ENCODE data around the gene SPNS2.

The SPNS2 gene

DNA sequence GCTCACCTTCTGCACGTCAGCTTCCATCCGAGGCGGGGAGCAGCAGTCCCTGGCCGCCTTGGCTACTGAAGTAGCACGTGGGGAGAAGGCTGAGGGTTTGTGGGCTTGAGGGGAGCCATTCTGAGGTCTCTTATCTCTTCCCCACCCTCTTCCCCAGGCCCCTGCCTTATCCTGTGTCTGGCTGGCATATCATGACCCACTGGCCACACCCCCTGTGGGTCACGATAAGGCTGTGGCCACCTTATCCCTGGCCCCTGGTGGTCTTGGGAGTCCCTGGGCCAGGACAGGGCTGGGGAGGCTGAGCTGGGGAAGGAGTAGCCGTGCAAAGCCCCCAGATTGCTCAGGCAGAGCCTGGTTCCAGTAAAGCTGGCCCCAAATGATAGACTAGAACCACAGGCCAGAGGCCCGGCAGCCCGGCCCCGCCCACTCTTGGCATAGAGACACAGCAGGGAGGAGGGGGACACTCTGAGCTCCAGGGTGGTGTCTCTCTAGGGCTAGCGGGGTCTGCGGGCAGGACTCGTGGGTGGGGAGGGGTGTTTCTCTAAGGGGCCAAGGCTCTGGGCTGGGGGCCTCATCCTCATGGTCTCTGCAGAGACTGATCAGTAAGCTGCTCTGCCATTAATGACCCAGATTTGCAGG, 7.6 kb downstream of the SPNS2 start:
- no peak for DNase-seq

- no peak for DNase-seq
Observed at GRCh38 chr17:4506892-4507291, 8.2 kb downstream of the SPNS2 start.

DNA sequence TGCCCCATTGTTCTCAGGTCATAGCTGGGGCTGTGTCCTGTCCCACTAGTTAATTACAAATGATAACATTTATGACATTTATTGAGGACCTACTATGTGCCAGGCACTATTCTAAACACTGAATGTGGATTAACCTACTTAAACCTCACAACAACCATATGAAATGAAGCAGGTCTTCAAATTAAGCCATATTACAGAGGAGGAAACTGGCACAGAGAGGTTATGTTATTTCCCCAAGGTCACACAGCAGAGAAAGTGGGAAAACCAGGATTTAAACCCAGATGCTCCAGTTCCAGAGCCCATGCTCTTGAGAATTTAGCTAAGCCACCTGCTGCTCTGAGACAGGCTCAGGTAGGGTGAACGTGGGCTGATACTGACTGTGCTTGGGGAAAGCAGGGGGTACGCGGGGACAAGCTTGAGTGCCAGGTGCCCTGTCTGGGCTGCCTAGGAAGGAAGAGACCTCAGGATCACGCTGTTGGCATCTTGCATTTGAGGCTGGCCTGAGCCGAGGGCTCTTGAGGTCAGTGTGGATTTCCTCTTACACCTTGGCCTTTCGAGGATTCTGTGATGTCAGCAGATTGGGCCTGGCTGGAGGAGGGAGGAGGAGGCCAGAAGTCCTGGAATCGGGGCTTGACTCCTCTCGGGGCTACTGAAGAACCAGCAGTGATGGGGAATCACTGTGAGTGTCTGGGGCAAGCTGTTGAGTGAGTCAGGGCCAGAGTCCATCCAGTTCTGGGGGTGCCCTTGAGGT, 8.9 kb downstream of the SPNS2 start:
- no peak for DNase-seq

DNA sequence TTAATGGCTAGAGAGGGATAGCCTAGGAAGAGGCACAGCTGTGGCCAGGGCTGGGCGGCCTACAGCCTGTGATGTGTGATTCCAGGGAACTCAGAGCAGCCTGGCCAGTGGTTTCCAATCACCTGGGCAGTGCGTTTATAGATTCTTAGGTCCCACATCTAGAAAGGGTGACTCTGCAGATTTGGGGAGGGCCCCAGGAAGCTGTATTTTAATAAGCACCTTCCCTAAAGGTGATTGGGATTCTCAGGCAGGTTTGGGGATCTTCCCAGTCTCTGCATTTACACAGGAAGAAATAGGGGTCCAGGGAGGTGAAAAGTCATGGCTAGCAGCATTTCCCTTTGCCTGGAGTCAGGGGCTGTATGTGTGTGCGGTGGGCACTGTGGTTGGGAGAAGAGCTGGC, 9.5 kb downstream of the SPNS2 start:
- no peak for DNase-seq

- DNase-seq: no peak
Observed at GRCh38 chr17:4509401-4509800, 10.7 kb downstream of the SPNS2 start.

GRCh38 chr17:4509923-4510617, 11.4 kb downstream of the SPNS2 start:
- DNase-seq: no peak

GRCh38 chr17:4510618-4510941, 11.9 kb downstream of the SPNS2 start:
- DNase-seq: no peak

GRCh38 chr17:4511199-4511932, 12.7 kb downstream of the SPNS2 start:
- no peak for DNase-seq

DNA sequence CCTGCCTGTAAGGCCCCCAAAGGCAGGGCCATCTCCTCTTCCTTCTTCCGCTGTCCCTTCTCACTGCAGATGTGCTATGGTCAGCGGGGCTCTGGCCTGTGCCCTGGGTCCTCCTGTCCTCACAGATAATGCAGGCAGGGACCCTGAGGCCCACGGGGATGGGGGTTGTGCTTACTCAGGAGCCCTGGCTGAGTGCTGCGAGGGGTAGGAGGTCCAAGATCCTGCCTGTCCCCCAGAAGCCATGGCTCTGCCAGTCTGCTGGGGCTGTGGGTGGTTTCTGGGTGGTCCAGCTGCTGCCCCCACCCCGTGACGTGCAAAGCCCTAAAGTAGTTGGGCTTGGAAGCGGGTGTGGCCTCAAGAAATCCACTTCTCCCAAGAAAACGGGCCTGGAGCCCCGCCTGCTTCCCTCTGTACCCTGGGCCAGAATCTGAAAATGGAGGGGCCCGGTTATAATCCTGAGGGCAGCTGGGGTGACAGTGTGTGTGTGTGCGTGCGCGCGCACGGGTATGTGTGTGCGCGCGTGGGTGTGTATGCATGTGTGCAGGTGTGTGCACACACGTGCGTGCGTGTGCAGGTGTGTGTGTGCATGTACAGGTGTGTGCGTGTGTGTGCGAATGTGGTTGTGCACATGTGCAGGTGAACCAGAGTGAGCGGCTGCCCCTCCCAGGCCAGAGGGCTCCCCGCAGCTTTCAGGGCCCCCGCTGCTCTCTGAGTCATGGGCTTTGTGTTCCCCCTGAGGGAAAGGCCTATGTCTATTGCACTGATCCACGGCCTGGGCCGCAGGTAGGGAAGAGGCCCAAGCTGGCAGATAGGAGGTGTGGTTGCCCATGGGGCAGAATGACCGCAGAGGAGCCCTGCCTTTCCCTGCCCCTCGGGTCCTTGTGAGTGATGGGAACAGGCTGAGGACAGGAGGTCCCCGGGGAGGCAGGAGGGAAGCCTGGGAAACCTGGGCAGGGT, 13.8 kb downstream of the SPNS2 start:
- DNase-seq: no peak

DNA sequence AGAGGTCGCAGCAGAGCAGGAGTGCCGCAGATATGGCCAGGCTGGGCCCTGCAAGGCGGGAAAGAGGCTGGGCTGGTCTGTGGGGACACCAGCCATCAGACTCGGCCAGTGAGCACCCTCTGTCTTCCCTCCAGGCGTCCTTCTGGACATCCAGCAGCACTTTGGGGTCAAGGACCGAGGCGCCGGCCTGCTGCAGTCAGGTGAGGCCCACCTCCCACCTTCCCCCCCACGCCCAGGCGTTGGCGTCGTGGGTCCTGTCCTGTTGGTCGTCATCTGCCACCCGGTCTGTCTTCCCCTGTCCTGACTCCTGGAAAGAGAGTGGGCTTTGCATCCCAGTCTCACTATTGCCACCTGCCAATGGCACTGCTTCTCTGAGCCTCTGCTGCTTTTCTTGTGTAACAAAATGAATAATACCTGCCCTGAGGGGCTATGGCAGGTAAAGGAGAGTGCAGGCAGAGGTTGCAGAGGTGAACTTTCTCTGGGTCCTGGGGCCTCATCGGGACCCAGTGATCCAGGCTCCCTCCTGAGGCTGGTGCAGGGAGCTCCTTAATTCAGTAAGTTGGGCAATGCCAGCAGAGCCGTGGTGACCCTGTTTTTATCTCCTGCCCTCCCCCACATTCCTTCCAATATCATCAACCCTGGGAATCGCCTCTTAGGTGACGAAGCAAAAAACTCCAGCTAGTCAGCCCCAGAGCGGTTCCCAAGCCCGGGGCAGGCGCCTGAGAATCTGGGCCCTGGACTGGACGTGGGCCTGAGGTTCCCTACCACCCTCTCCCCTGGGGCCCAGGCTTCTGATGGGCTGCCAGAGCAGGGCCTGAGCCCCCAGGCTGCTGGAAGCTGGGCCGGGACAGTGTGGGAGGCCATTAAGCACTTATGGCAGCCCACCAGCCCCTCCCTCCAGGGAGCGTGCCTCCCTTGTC, 14.7 kb downstream of the SPNS2 start:
- DNase-seq: no peak

DNA sequence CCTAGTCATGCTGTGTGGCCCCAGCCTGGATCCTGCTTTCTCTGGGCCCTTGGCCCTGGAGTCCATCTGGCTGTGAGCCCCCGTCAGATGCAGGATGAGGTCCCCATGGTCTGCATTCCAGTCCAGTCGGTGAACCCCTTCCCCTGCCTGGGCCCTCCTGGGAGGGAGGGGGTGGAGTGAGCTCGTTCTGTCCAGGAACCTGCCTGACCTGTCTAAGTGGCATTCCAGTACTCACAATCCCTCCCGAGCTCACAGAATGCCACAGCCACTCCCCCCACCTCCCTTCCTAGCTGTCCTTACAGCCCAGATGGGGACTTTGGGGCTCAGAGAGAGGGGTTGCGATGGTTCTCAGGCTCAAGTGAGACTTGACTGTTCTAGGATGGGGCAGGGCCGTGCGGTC, 15.5 kb downstream of the SPNS2 start:
- no peak for DNase-seq

GRCh38 chr17:4514779-4515178, 16.1 kb downstream of the SPNS2 start:
- no peak for DNase-seq

- no peak for DNase-seq
Observed at GRCh38 chr17:4515501-4515900, 16.8 kb downstream of the SPNS2 start.

GRCh38 chr17:4516735-4517134, 18.1 kb downstream of the SPNS2 start:
- no peak for DNase-seq

DNA sequence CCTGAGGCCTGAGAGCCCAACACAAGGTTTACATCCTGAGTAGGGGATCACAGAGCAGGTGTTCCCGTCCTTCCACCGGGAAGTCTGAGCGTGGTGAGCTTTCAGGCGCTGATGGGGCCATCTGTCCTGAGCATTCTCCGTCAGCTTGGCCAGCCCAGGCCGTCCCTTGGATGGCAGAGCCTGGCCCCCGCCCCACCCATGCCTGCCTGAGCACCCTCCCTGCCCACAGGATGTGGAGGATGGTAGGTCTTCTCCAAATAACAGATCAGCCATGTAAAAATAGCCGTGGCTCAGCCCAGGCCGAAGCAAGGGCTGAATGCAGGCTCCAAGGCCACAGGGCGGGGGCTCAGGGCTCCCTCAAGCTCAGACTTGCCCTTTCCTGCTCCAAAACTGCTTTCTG, 20.2 kb downstream of the SPNS2 start:
- DNase-seq: no peak

DNA sequence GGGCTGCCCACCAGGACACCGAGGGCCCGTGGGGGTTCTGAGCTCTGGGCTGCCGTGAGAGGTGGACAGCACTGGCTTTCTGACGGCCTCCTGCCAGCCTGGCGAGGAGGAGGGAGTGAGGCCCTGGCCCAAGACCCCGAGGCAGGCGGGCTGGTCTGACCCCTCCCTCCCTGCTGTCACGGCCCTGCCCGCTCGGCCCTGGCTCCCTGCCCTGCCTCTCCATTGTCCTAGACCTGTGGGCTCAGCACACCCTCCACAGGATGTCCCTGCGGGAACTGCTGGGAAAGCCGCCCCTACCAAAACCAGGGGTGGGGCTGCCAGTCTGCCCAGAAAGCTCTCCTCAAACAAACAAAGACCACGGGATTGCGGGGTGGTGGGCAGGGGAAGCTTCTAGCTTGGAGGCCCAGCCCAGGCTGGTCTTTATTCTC, 20.7 kb downstream of the SPNS2 start:
- no peak for DNase-seq

DNA sequence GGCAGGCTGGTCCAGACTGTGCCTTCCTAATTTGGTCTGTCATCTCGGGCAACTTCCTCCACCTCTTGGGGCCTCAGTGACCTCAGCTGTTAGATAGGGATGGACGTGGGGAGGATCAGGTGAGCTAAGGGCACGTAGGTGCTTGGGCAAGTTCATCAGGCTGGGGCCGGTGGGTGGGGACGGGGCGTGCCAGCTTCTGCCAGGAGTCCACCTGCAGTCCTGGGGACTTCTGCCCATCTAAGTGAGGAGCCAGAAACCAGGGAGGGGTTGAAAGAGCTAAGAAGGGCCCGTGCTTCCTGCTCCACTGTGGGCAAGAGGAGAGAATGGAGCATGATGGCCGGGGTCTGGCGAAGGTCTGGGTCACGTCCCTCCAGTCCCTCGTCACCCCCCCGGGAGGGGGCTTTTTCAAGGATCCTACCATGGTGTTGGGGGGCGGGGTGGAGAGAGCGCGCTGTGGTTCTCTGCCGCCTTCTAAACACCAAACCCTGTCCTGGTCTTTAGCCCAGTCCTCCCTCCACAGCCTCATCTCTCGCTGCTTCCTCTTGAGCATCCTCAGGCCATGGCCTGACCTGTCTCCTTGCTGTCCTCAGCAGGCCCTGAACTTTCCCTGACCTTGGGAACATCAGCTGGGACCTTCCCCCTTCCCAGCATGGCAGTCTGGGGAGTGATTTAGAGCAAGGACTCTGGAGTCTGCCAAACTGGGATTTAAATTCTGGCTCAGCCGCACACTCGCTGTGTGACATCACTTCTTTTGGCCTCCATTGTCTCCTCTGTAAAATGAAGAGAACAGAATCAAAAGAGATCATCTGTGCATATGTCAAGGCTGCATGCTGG, 21.6 kb downstream of the SPNS2 start:
- DNase-seq: no peak

DNA sequence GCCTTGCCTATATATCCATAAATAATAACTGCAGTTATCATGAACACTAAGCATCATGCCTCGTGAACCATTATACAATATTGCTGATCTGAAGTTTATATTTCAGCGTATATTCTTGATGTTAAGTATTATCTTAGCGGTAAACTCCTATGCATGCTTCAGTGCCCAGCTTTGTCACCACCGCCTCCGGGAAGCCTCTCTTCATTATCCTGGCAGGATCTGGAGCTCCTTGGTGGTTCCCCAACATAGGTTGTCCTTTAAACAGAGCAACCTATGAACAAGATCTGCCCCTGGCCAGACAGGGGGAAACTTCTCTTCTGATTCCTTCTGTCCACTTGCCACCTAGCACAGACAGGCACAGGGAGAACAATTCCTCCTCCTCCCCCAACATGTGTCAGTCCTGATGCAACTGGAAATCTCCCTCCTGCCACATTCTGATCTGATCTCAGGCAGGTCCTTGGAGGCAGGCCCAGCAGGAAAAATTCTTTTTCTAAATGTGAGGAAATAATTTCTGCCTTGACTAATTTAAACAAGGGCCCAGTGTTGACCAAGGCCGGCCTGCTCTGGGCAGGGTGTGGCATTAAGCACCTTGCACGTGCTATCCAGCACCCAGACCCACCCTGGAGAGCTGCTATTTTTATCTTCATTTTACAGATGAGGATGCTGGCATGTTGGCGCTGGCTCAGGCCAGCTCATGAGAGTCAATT, 22.4 kb downstream of the SPNS2 start:
- DNase-seq: no peak

GRCh38 chr17:4522661-4523060, 24.0 kb downstream of the SPNS2 start:
- DNase-seq: no peak

GRCh38 chr17:4523946-4524345, 25.3 kb downstream of the SPNS2 start:
- DNase-seq: no peak

Measured in NCI-H2029 (cell line).